ENCODE measurements around the gene BLTP3A. TPM values are rescaled to one million over a fixed set of nuclear protein-coding genes. Genes with fewer than 3 reads are reported as not detected.
"Not testable (repeated sequence)": the region's sequence is repeated elsewhere in the genome, so short reads cannot be mapped to it uniquely, and the experiment has no call there.

Gene BLTP3A
- total RNA-seq, 2 experiments from 2014 or later, result 17.0 to 21.0 TPM

GRCh38 chr6:34760108-34760507 lies 31.8 kb upstream of the BLTP3A start:
- CTCF ChIA-PET, result interaction anchor here (0.6 to 0.8 kb wide), 2 partner anchors 13 to 23 kb away, joined by 3 to 4 read pairs; no protein-coding TSS in a partner anchor
- H3K4me3 Mint-ChIP-seq, result no peak overlapping the region
- POLR2A ChIA-PET, result interaction anchor here (0.5 kb wide), 1 partner anchor 338 kb away, joined by 4 read pairs; no protein-coding TSS in a partner anchor
- H3K9me3 Mint-ChIP-seq (ENCODE audit: low read depth), result no peaks in the 10 kb centered on the region
- H3K27me3 Mint-ChIP-seq, result no peaks in the 10 kb centered on the region
- H3K4me1 Mint-ChIP-seq, result peaks cover 12% of the 10 kb centered on the region
- no peak overlapping the region for H3K27ac Mint-ChIP-seq
- intact Hi-C loops (cut with DNase I, micrococcal nuclease), result no loop called here
- peaks cover 29% of the 10 kb centered on the region for H3K36me3 Mint-ChIP-seq (ENCODE audit: low read depth)
- ATAC-seq (no peak), DNase-seq (no peak)

GRCh38 chr6:34761681-34762080 lies 30.2 kb upstream of the BLTP3A start:
- ATAC-seq; DNase-seq; intact Hi-C loops (cut with DNase I, micrococcal nuclease); H3K27me3 Mint-ChIP-seq; H3K9me3 Mint-ChIP-seq (ENCODE audit: low read depth); H3K4me3 Mint-ChIP-seq; H3K4me1 Mint-ChIP-seq; H3K27ac Mint-ChIP-seq: not testable (repeated sequence)
- peaks cover 30% of the 10 kb centered on the region for H3K36me3 Mint-ChIP-seq (ENCODE audit: low read depth)
- POLR2A ChIA-PET, result interaction anchor here (0.5 kb wide), 1 partner anchor 366 kb away, joined by 5 read pairs; no protein-coding TSS in a partner anchor
- CTCF ChIA-PET, result interaction anchor here (0.5 kb wide), 1 partner anchor 123 kb away, joined by 3 read pairs; no protein-coding TSS in a partner anchor

GRCh38 chr6:34768148-34768547 lies 23.7 kb upstream of the BLTP3A start:
- ChIA-PET CTCF (interaction anchor here (1.0 kb wide), 1 partner anchor 11 kb away, joined by 4 read pairs; the partner anchor contains the start of gene SNRPC), POLR2A (no interaction called here)
- no peaks in the 10 kb centered on the region for H3K27me3 Mint-ChIP-seq
- no peak for DNase-seq
- no peak overlapping the region for H3K4me3 Mint-ChIP-seq
- intact Hi-C loops (cut with DNase I, micrococcal nuclease), result no loop called here
- peaks cover 35% of the 10 kb centered on the region for H3K36me3 Mint-ChIP-seq (ENCODE audit: low read depth)
- no peak overlapping the region for H3K27ac Mint-ChIP-seq
- peaks cover 13% of the 10 kb centered on the region for H3K4me1 Mint-ChIP-seq
- H3K9me3 Mint-ChIP-seq (ENCODE audit: low read depth), result no peaks in the 10 kb centered on the region
- ATAC-seq, result no peak

GRCh38 chr6:34771727-34772126 lies 20.2 kb upstream of the BLTP3A start:
- ATAC-seq (no peak), DNase-seq (no peak)
- Mint-ChIP-seq H3K27me3 (no peaks in the 10 kb centered on the region), H3K4me1 (peaks cover 13% of the 10 kb centered on the region), H3K36me3 (ENCODE audit: low read depth) (peaks cover 42% of the 10 kb centered on the region), H3K9me3 (ENCODE audit: low read depth) (no peaks in the 10 kb centered on the region), H3K4me3 (no peak overlapping the region), H3K27ac (no peak overlapping the region)
- ChIA-PET POLR2A (interaction anchor here (0.6 kb wide), 1 partner anchor 752 kb away, joined by 3 read pairs; no protein-coding TSS in a partner anchor), CTCF (interaction anchor here (0.9 kb wide), 1 partner anchor 15 kb away, joined by 4 read pairs; the partner anchor contains the start of gene SNRPC)
- intact Hi-C loops (cut with DNase I, micrococcal nuclease), result no loop called here

GRCh38 chr6:34772940-34773339 lies 18.9 kb upstream of the BLTP3A start:
- ATAC-seq (no peak), DNase-seq (no peak)
- peaks cover 13% of the 10 kb centered on the region for H3K4me1 Mint-ChIP-seq
- H3K27me3 Mint-ChIP-seq, result no peaks in the 10 kb centered on the region
- H3K36me3 Mint-ChIP-seq (ENCODE audit: low read depth), result peaks cover 32% of the 10 kb centered on the region
- no peak overlapping the region for H3K4me3 Mint-ChIP-seq
- POLR2A ChIA-PET, result no interaction called here
- CTCF ChIA-PET, result interaction anchor here (0.6 kb wide), 1 partner anchor 13 kb away, joined by 3 read pairs; no protein-coding TSS in a partner anchor
- intact Hi-C loops (cut with DNase I, micrococcal nuclease), result no loop called here
- no peaks in the 10 kb centered on the region for H3K9me3 Mint-ChIP-seq (ENCODE audit: low read depth)
- H3K27ac Mint-ChIP-seq, result no peak overlapping the region

- intact Hi-C loops (cut with DNase I, micrococcal nuclease), result no loop called here
- no peaks in the 10 kb centered on the region for H3K27me3 Mint-ChIP-seq
- no peak overlapping the region for H3K27ac Mint-ChIP-seq
- peaks cover 32% of the 10 kb centered on the region for H3K36me3 Mint-ChIP-seq (ENCODE audit: low read depth)
- no peak for DNase-seq
- H3K4me3 Mint-ChIP-seq, result no peak overlapping the region
- POLR2A ChIA-PET, result interaction anchor here (0.8 kb wide), 1 partner anchor 15 kb away, joined by 7 read pairs; no protein-coding TSS in a partner anchor
- peaks cover 13% of the 10 kb centered on the region for H3K4me1 Mint-ChIP-seq
- no peak for ATAC-seq
- CTCF ChIA-PET, result interaction anchor here (0.6 to 0.7 kb wide), 4 partner anchors 256 to 1740 kb away, joined by 3 to 4 read pairs (median 3); no protein-coding TSS in a partner anchor
- H3K9me3 Mint-ChIP-seq (ENCODE audit: low read depth), result no peaks in the 10 kb centered on the region
Measured at GRCh38 chr6:34773916-34774315, 18.0 kb upstream of the BLTP3A start.

GRCh38 chr6:34774967-34775366 lies 16.9 kb upstream of the BLTP3A start:
- DNase-seq, result no peak
- no peak overlapping the region for H3K27ac Mint-ChIP-seq

GRCh38 chr6:34785375-34785774 lies 6.5 kb upstream of the BLTP3A start:
- DNase-seq; H3K4me3 Mint-ChIP-seq; H3K36me3 Mint-ChIP-seq (ENCODE audit: low read depth); H3K4me1 Mint-ChIP-seq; H3K27me3 Mint-ChIP-seq; H3K9me3 Mint-ChIP-seq (ENCODE audit: low read depth); H3K27ac Mint-ChIP-seq; ATAC-seq; intact Hi-C loops (cut with DNase I, micrococcal nuclease); POLR2A ChIA-PET: not testable (repeated sequence)
- CTCF ChIA-PET, result interaction anchor here (0.9 to 1.0 kb wide), 2 partner anchors 14 to 21 kb away, joined by 3 read pairs; no protein-coding TSS in a partner anchor

More at GRCh38 chr6:34774967-34775366, 16.9 kb upstream of the BLTP3A start:
- CTCF ChIA-PET, result no interaction called here
- no peaks in the 10 kb centered on the region for H3K27me3 Mint-ChIP-seq
- POLR2A ChIA-PET, result interaction anchor here (0.6 kb wide), 1 partner anchor 143 kb away, joined by 4 read pairs; no protein-coding TSS in a partner anchor
- no peaks in the 10 kb centered on the region for H3K9me3 Mint-ChIP-seq (ENCODE audit: low read depth)
- no peak for ATAC-seq
- H3K36me3 Mint-ChIP-seq (ENCODE audit: low read depth), result peaks cover 32% of the 10 kb centered on the region
- no peak overlapping the region for H3K4me3 Mint-ChIP-seq
- intact Hi-C loops (cut with DNase I, micrococcal nuclease), result no loop called here
- peaks cover 11% of the 10 kb centered on the region for H3K4me1 Mint-ChIP-seq

GRCh38 chr6:34787152-34787551 lies 4.7 kb upstream of the BLTP3A start:
- POLR2A ChIA-PET; H3K36me3 Mint-ChIP-seq (ENCODE audit: low read depth); CTCF ChIA-PET; H3K27ac Mint-ChIP-seq; H3K27me3 Mint-ChIP-seq; DNase-seq; H3K4me3 Mint-ChIP-seq; ATAC-seq; H3K9me3 Mint-ChIP-seq (ENCODE audit: low read depth); H3K4me1 Mint-ChIP-seq; intact Hi-C loops (cut with DNase I, micrococcal nuclease): not testable (repeated sequence)

- intact Hi-C loops (cut with DNase I, micrococcal nuclease), result no loop called here
- Mint-ChIP-seq H3K4me3 (no peak overlapping the region), H3K27ac (no peak overlapping the region), H3K4me1 (peaks cover 11% of the 10 kb centered on the region), H3K36me3 (ENCODE audit: low read depth) (peaks cover 5% of the 10 kb centered on the region), H3K27me3 (no peaks in the 10 kb centered on the region), H3K9me3 (ENCODE audit: low read depth) (no peaks in the 10 kb centered on the region)
- ATAC-seq, result no peak
- POLR2A ChIA-PET, result no interaction called here
- no peak for DNase-seq
- CTCF ChIA-PET, result no interaction called here
Measured at GRCh38 chr6:34788111-34788510, 3.8 kb upstream of the BLTP3A start.

- ATAC-seq (peak; percentile 34), DNase-seq (peak; percentile 65)
- CTCF ChIA-PET, result interaction anchor here (0.6 to 2.3 kb wide), 14 partner anchors 8 to 1021 kb away, joined by 3 to 6 read pairs (median 3); no protein-coding TSS in a partner anchor
- intact Hi-C loops (cut with DNase I, micrococcal nuclease), result loop anchor here (1.0 to 5.0 kb wide), 4 partner anchors 34 to 554 kb away; partner anchors contain the start of genes SNRPC (in 2 of the 2), ANKS1A (in 1 of the 2), HMGA1 (in 1 of the 2) and TAF11 (in 1 of the 2)
- Mint-ChIP-seq H3K4me3 (peak overlapping the region; percentile 99), H3K27ac (peak overlapping the region; percentile 95), H3K36me3 (ENCODE audit: low read depth) (peaks cover 7% of the 10 kb centered on the region), H3K4me1 (peaks cover 21% of the 10 kb centered on the region), H3K9me3 (ENCODE audit: low read depth) (no peaks in the 10 kb centered on the region), H3K27me3 (no peaks in the 10 kb centered on the region)
- POLR2A ChIA-PET, result interaction anchor here (1.1 to 2.0 kb wide), 2 partner anchors 34 to 97 kb away, joined by 4 to 10 read pairs; partner anchors contain the start of genes ANKS1A, SNRPC and TAF11
Measured at GRCh38 chr6:34791164-34791700, 651 bp upstream of the BLTP3A start.
